Esophagus squamous epithelium (tissue), 4 donors: ENCODE results near the gene LRRC10.

Source experiments
- POLR2A ChIP-seq, 4 donors: fragments of 450-650 bp; IDR thresholded peaks; one replicate each; pipeline ENCODE4 v1.6.1; 2017; ENCODE audit warnings: antibody characterized with exemption in 4 of 4, mild to moderate bottlenecking in 4 of 4, moderate library complexity in 3 of 4
- TF ChIP-seq, protein P1 (sequence below), 6 experiments: fragments of 450-650 bp in 4 of 6; fragments of 200-600 bp in 2 of 6; sonication (generic) in 2 of 6; IDR thresholded peaks; one replicate each; pipeline ENCODE4 v1.5.1; 2016 to 2019; ENCODE audit warnings: antibody characterized with exemption in 6 of 6, mild to moderate bottlenecking in 4 of 6, moderate library complexity in 4 of 6

DNA sequence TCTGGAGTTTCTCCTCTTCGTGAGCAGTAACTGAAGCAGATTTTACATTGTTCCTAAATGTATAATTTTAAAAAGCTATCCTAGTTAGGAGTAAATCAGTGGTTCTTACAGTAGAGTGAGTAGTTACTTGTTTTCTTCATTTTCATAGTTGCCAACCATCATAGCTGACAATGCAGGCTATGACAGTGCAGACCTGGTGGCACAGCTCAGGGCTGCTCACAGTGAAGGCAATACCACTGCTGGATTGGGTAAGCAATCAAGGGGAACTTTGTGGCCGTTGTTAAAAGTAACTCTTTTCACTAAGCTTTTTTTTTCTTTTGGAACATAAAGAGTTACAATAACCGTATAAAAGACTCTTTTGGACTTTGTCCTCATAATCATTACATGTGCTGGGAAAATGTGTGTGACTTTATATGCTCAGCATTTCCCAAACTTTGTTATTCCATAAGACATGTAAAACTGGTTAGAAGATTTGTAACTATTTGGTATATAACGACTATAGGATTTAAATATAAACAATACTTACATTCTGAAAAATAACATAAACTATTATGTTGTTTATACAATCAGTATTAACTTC, 12.4 kb downstream of the LRRC10 start:
- TF ChIP-seq, protein P1, sequence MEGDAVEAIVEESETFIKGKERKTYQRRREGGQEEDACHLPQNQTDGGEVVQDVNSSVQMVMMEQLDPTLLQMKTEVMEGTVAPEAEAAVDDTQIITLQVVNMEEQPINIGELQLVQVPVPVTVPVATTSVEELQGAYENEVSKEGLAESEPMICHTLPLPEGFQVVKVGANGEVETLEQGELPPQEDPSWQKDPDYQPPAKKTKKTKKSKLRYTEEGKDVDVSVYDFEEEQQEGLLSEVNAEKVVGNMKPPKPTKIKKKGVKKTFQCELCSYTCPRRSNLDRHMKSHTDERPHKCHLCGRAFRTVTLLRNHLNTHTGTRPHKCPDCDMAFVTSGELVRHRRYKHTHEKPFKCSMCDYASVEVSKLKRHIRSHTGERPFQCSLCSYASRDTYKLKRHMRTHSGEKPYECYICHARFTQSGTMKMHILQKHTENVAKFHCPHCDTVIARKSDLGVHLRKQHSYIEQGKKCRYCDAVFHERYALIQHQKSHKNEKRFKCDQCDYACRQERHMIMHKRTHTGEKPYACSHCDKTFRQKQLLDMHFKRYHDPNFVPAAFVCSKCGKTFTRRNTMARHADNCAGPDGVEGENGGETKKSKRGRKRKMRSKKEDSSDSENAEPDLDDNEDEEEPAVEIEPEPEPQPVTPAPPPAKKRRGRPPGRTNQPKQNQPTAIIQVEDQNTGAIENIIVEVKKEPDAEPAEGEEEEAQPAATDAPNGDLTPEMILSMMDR (IDR thresholded peaks at IDR 0.05), result no peak
- no peak for TF ChIP-seq POLR2A (IDR thresholded peaks at IDR 0.05)
